ENCODE measurements around the gene CEBPA.

CEBPA gene

DNA sequence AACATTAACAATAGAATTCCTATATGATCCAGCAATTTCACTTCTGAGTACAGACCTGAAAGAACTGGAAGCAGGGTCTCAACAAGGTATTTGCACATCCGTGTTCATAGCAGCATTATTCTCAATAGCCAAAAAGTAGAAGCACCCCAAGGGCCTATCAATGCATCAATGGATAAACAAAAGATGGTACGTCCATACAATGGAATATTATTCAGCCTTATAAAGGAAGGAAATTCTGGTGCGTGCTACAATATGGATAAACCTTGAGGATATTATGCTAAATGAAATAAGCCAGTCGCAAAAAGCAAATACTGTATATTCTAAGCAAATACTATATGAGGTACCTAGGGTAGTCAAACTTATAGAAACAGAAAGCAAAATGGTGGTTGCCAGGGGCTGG is 30.8 kb upstream of the CEBPA start:
- Histone ChIP-seq H3K27ac (ENCODE audit: low read length) (no peak overlapping the region), H3K9me3 (replicated peaks; ENCODE audit: insufficient read depth, low read length) (no peaks in the 10 kb centered on the region), H2AFZ (ENCODE audit: low read length) (no peak overlapping the region), H3K4me1 (ENCODE audit: low read length) (no peaks in the 10 kb centered on the region), H3K4me3 (ENCODE audit: low read length) (no peak overlapping the region), H3F3A (ENCODE audit: insufficient read depth, low read length) (no peaks in the 10 kb centered on the region), H3K36me3 (replicated peaks; ENCODE audit: insufficient read depth, low read length) (no peaks in the 10 kb centered on the region), H4K20me1 (ENCODE audit: insufficient read depth, low read length) (no peaks in the 10 kb centered on the region), H3K9ac (ENCODE audit: low read length) (no peak overlapping the region), H3K9me2 (replicated peaks; ENCODE audit: insufficient read depth, low read length) (no peaks in the 10 kb centered on the region), H3K27me3 (replicated peaks; ENCODE audit: insufficient read depth, low read length) (peaks cover 2% of the 10 kb centered on the region; the same call in 1 of the 2 replicates), H3K4me2 (ENCODE audit: low read depth, low read length) (no peak overlapping the region), H3K79me2 (ENCODE audit: low read length) (no peaks in the 10 kb centered on the region)
- no peak for TF ChIP-seq EZH2phosphoT487 (IDR thresholded peaks at IDR 0.05; ENCODE audit: low read length)
- TF ChIP-seq EZH2 (optimal IDR thresholded peaks at IDR 0.05; ENCODE audit: low read depth, low read length), result no peak
- TF ChIP-seq CTCF (IDR thresholded peaks at IDR 0.05; ENCODE audit: low read length), result no peak
- DNase-seq, result no peak

DNA sequence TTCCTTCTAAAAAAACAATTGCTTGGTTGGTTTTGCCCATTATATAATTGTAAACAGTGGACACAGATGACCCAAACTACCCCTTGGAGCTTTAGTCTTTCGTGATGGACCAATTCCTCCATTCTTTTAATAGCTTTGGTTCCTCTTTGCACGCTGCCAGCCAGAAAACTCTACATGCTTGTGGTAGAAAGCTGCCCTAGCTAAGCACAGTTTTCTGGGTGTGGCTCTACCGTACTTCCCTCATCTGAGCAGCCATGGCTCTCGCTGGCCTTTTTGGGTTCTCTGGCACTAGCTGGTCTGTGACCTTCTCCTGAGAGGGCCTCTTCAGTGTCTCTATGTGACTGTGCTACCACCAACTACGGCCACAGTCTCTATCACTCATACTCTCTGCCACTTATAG is 29.9 kb upstream of the CEBPA start:
- no peak for DNase-seq
- no peaks in the 10 kb centered on the region for H3K36me3 ChIP-seq (replicated peaks; ENCODE audit: insufficient read depth, low read length)
- H3K79me2 ChIP-seq (ENCODE audit: low read length), result no peaks in the 10 kb centered on the region
- no peak overlapping the region for H3K9ac ChIP-seq (ENCODE audit: low read length)
- H3K4me1 ChIP-seq (ENCODE audit: low read length), result no peaks in the 10 kb centered on the region
- no peak for TF ChIP-seq CTCF (IDR thresholded peaks at IDR 0.05; ENCODE audit: low read length)
- no peak for TF ChIP-seq EZH2 (optimal IDR thresholded peaks at IDR 0.05; ENCODE audit: low read depth, low read length)
- TF ChIP-seq EZH2phosphoT487 (IDR thresholded peaks at IDR 0.05; ENCODE audit: low read length), result no peak
- H3K4me2 ChIP-seq (ENCODE audit: low read depth, low read length), result no peak overlapping the region
- no peak overlapping the region for H2AFZ ChIP-seq (ENCODE audit: low read length)
- no peaks in the 10 kb centered on the region for H3K27me3 ChIP-seq (replicated peaks; ENCODE audit: insufficient read depth, low read length)
- no peaks in the 10 kb centered on the region for H3K9me2 ChIP-seq (replicated peaks; ENCODE audit: insufficient read depth, low read length)
- no peaks in the 10 kb centered on the region for H4K20me1 ChIP-seq (ENCODE audit: insufficient read depth, low read length)
- no peaks in the 10 kb centered on the region for H3K9me3 ChIP-seq (replicated peaks; ENCODE audit: insufficient read depth, low read length)
- no peak overlapping the region for H3K4me3 ChIP-seq (ENCODE audit: low read length)
- no peaks in the 10 kb centered on the region for H3F3A ChIP-seq (ENCODE audit: insufficient read depth, low read length)
- H3K27ac ChIP-seq (ENCODE audit: low read length), result no peak overlapping the region

DNA sequence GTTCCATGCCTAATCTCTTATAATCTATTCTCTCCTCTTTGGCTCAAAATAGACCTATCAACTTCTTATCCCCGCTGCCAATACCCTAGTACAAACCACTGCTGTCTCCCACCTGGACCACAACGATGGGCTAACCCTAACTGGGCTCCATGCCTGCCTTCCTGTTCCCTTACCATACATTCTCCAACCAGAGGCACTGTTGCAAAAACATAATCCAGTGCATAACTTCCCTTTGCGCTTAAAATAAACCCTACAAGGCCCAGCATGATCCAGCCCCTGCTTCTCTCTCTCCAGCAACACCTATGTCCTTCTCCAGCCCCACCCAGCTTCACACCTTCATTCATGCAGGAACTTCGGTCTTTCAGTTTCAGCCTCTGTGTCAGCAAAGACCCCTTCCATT is 27.4 kb upstream of the CEBPA start:
- H2AFZ ChIP-seq (ENCODE audit: low read length), result no peak overlapping the region
- H3K4me3 ChIP-seq (ENCODE audit: low read length), result no peak overlapping the region
- no peaks in the 10 kb centered on the region for H3K36me3 ChIP-seq (replicated peaks; ENCODE audit: insufficient read depth, low read length)
- H3K27me3 ChIP-seq (replicated peaks; ENCODE audit: insufficient read depth, low read length), result no peaks in the 10 kb centered on the region; the same call in 1 of the 2 replicates
- TF ChIP-seq CTCF (IDR thresholded peaks at IDR 0.05; ENCODE audit: low read length), result no peak
- no peak for TF ChIP-seq EZH2 (optimal IDR thresholded peaks at IDR 0.05; ENCODE audit: low read depth, low read length)
- no peak for TF ChIP-seq EZH2phosphoT487 (IDR thresholded peaks at IDR 0.05; ENCODE audit: low read length)
- no peak overlapping the region for H3K9ac ChIP-seq (ENCODE audit: low read length)
- no peak overlapping the region for H3K27ac ChIP-seq (ENCODE audit: low read length)
- H3K4me2 ChIP-seq (ENCODE audit: low read depth, low read length), result no peak overlapping the region
- H3K9me2 ChIP-seq (replicated peaks; ENCODE audit: insufficient read depth, low read length), result no peaks in the 10 kb centered on the region
- no peaks in the 10 kb centered on the region for H3F3A ChIP-seq (ENCODE audit: insufficient read depth, low read length)
- no peaks in the 10 kb centered on the region for H3K9me3 ChIP-seq (replicated peaks; ENCODE audit: insufficient read depth, low read length)
- H3K4me1 ChIP-seq (ENCODE audit: low read length), result no peaks in the 10 kb centered on the region
- DNase-seq, result no peak
- H4K20me1 ChIP-seq (ENCODE audit: insufficient read depth, low read length), result no peaks in the 10 kb centered on the region
- H3K79me2 ChIP-seq (ENCODE audit: low read length), result no peaks in the 10 kb centered on the region
